ENCODE data around the gene IDUA.
"Not testable (repeated sequence)": the region's sequence is repeated elsewhere in the genome, so short reads cannot be mapped to it uniquely, and the experiment has no call there.

Gene IDUA

DNA sequence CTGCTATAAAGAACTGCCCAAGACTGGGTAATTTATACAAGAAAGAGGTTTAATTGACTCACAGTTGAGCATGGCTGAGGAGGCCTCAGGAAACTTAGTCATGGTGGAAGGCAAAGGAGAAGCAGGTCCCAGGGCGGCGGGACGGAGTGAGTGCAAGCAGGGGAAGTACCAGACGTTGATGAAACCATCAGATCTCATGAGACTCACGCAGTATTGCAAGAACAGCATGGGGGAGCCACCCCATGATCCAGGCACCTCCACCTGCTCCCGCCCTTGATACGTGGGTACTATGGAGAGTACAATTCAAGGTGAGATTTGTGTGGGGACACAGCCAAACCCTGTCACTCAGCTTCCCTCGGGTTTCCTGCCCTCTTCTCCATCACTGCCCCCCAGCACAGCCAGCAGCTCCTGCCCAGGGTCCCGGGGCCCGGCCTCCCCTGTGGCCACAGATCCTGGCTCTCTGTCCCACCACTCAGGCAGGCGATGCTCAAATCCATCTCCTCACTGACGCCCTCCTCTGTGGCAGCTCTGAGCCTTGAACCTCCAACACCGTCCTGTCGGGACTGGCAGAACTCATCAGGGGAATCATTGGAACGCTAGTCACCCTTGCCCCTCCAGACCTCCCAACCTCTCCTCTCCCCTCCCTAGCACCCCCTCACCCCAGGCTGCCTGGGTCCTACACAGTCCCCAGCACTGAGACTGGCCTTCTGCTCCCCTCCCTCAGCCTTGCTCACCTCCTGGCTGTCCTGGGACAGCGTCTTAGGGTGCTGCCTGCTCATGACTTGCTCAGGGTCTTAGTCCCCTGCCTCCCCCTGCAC is 62.1 kb downstream of the IDUA start:
- Mint-ChIP-seq H3K4me1 (ENCODE audit: low read depth) (peaks cover 7% of the 10 kb centered on the region), H3K27me3 (peaks cover 58% of the 10 kb centered on the region), H3K4me3 (no peak overlapping the region), H3K27ac (no peak overlapping the region), H3K9me3 (peaks cover 3% of the 10 kb centered on the region), H3K36me3 (ENCODE audit: low read depth) (no peaks in the 10 kb centered on the region)
- peak; percentile 35 for DNase-seq

DNA sequence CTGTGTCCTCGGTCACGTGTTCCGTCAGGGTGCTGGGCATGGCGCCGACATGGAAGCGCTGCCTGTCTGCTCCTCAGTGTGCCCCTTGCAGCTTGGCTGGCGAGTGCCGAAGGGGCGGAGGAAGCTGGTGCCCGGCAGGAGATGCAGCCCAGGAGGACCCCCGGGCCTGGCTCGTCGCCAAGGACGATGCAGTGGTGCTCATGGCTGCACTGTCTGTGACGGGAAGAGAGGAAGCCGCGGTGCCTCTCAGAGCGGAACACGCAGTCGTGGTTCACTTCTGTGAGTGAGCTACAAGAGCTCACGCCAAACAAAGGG is 62.7 kb downstream of the IDUA start:
- Mint-ChIP-seq H3K36me3 (ENCODE audit: low read depth) (no peaks in the 10 kb centered on the region), H3K27me3 (peaks cover 53% of the 10 kb centered on the region), H3K27ac (no peak overlapping the region), H3K9me3 (peaks cover 3% of the 10 kb centered on the region), H3K4me3 (no peak overlapping the region), H3K4me1 (ENCODE audit: low read depth) (peaks cover 7% of the 10 kb centered on the region)
- peak; percentile 24 for DNase-seq

DNA sequence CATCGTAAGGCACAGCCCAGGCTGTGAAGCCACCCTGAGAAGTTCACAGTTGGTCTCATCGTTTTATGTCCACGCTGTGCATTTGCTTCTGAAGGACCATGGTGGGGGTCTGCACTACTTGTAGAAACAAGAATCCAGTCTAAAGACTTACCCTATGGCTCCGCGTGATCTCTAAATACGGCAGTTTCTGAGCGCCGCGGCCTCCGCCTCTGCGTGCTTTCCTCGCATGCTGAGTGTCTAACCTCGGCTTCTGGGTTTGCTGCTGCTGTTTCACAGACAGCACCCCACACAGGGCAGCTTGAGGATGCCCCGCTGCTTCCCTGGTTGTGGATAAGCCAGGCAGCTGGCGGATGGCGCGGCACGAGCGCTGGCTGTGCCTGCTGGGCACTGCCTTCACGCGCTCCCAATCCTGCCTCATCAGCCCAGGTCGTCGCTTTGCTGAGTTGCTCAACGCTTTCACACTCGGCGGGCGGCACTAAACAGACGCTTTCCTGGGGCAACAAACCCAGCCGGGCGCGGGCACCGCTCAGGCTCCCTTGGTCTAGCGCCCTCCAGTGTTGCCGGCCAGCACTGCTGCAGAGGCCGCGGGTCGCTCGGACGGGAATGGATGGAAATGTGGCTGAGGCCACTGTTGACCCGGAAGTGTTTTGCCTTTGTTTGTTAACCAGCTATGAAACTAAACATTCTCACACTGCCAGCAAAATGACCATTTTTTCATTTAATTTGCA is 63.8 kb downstream of the IDUA start:
- peaks cover 3% of the 10 kb centered on the region for H3K9me3 Mint-ChIP-seq
- peaks cover 11% of the 10 kb centered on the region for H3K4me1 Mint-ChIP-seq (ENCODE audit: low read depth)
- no peak overlapping the region for H3K4me3 Mint-ChIP-seq
- no peak overlapping the region for H3K27ac Mint-ChIP-seq
- H3K27me3 Mint-ChIP-seq: peaks cover 42% of the 10 kb centered on the region
- H3K36me3 Mint-ChIP-seq (ENCODE audit: low read depth): no peaks in the 10 kb centered on the region
- peak; percentile 24 for DNase-seq

DNA sequence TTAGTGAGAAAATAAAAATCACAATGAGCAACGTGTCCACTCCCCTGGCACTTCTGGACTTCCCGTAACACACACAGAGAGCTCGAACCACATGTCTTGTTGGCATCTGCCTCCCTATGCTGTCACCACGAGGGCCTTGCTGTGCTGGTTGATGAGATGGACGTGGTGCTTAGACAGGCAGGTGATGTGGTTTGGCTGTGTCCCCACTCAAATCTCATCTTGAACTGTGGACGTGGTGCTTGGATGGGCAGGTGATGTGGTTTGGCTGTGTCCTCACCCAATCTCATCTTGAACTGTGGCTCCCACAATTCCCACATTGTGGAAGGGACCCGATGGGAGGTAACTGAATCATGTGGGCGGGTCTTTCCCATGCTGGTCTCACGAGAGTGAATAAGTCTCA is 64.6 kb downstream of the IDUA start:
- H3K4me3 Mint-ChIP-seq: no peak overlapping the region
- peaks cover 41% of the 10 kb centered on the region for H3K27me3 Mint-ChIP-seq

DNA sequence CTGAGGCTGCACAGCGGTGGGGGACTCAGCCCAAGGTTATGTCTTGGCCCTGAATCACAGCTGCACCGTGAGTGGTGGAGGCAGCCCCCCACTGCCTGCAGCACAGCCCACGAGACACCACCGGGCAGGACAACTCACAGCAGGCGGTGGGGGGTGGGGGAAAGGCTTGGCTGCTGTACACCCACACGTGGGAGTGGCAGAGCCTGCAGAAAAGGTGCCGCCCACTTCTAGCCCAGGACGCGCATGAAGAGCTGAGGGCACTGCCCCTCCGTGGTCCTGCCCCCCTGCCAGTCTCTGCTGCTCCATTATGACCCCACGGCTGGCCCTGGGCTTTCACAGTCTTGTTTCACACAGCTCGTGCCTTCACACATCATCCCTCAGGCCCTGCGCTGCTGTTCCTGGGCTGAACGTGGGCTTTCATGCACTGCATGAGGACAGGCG is 65.4 kb downstream of the IDUA start:
- peaks cover 3% of the 10 kb centered on the region for H3K9me3 Mint-ChIP-seq
- peak; percentile 20 for DNase-seq
- peaks cover 34% of the 10 kb centered on the region for H3K27me3 Mint-ChIP-seq
- H3K36me3 Mint-ChIP-seq (ENCODE audit: low read depth): no peaks in the 10 kb centered on the region
- no peak overlapping the region for H3K4me3 Mint-ChIP-seq
- H3K4me1 Mint-ChIP-seq (ENCODE audit: low read depth): peaks cover 16% of the 10 kb centered on the region
- no peak overlapping the region for H3K27ac Mint-ChIP-seq

More for the DNA sequence above, 64.6 kb downstream of the IDUA start:
- Mint-ChIP-seq H3K4me1 (ENCODE audit: low read depth) (peaks cover 18% of the 10 kb centered on the region), H3K36me3 (ENCODE audit: low read depth) (no peaks in the 10 kb centered on the region), H3K27ac (no peak overlapping the region), H3K9me3 (peaks cover 3% of the 10 kb centered on the region)
- no peak for DNase-seq

DNA sequence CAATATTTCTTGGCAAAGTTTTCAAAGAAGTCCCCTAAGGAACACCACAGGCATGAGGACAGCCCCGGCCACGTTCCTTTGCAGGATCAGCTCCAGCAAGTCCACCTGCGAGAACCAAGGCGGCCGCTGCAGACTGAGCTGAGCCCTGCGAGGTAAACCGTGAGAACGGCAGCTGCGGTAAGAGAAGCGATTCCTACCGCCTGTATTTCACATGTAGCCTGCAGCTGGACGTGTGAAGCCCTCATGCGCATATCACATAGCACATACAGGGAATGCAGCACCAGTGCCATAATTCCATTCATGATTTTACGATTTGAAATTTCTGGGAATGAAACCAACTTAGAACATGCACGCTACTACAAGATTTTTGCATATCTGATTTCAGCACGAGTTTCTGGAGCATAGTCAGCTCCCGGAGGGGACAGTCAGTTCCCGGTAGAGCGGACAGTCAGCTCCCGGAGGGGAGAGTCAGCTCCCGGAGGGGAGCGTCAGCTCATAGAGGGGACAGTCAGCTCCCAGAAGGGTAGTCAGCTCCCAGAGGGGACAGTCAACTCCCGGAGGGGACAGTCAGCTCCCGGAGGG is 66.3 kb downstream of the IDUA start:
- peak; percentile 20 for DNase-seq
- Mint-ChIP-seq H3K9me3 (peaks cover 3% of the 10 kb centered on the region), H3K36me3 (ENCODE audit: low read depth) (no peaks in the 10 kb centered on the region), H3K4me3 (no peak overlapping the region), H3K27me3 (peaks cover 25% of the 10 kb centered on the region), H3K4me1 (ENCODE audit: low read depth) (peaks cover 16% of the 10 kb centered on the region), H3K27ac (no peak overlapping the region)

DNA sequence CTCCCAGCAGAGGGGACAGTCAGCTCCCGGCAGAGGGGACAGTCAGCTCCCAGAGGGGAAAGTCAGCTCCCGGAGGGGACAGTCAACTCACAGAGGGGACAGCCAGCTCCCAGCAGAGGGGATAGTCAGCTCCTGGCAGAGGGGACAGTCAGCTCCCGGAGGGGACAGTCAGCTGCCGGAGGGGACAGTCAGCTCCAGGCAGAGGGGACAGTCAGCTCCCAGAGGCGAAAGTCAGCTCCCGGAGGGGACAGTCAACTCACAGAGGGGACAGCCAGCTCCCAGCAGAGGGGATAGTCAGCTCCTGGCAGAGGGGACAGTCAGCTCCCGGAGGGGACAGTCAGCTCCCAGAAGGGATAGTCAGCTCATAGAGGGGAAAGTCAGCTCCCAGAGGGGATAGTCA is 67.0 kb downstream of the IDUA start:
- H3K4me3 Mint-ChIP-seq; H3K36me3 Mint-ChIP-seq (ENCODE audit: low read depth); H3K9me3 Mint-ChIP-seq; H3K27ac Mint-ChIP-seq: not testable (repeated sequence)
- peaks cover 19% of the 10 kb centered on the region for H3K27me3 Mint-ChIP-seq
- H3K4me1 Mint-ChIP-seq (ENCODE audit: low read depth): peaks cover 12% of the 10 kb centered on the region
- DNase-seq: peak; percentile 32

All from activated T-cell treated with anti-CD3 and anti-CD28 coated beads, Interleukin-2, amount 50 U/mL, for 24 hours (primary cell).